ENCODE measurements around the gene DLG4.

- TF ChIP-seq, protein P1, sequence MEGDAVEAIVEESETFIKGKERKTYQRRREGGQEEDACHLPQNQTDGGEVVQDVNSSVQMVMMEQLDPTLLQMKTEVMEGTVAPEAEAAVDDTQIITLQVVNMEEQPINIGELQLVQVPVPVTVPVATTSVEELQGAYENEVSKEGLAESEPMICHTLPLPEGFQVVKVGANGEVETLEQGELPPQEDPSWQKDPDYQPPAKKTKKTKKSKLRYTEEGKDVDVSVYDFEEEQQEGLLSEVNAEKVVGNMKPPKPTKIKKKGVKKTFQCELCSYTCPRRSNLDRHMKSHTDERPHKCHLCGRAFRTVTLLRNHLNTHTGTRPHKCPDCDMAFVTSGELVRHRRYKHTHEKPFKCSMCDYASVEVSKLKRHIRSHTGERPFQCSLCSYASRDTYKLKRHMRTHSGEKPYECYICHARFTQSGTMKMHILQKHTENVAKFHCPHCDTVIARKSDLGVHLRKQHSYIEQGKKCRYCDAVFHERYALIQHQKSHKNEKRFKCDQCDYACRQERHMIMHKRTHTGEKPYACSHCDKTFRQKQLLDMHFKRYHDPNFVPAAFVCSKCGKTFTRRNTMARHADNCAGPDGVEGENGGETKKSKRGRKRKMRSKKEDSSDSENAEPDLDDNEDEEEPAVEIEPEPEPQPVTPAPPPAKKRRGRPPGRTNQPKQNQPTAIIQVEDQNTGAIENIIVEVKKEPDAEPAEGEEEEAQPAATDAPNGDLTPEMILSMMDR (IDR thresholded peaks at IDR 0.05) = no peak
- TF ChIP-seq POLR2A (IDR thresholded peaks at IDR 0.05) = no peak
Measured at GRCh38 chr17:7219229-7219811, 316 bp downstream of the DLG4 start.
